OCI-LY1 (cell line): Measurements from ENCODE around the gene AK5.

Source experiments
- H2AFZ ChIP-seq: fragments of 200-600 bp; sonication (generic), shearing (Covaris generic); 2 replicates; pipeline ENCODE4 v1.6.0; 2014; ENCODE audit warnings: antibody characterized with exemption, mild to moderate bottlenecking, low read length
- H3F3A ChIP-seq: fragments of 200-600 bp; sonication (generic), shearing (Covaris generic); 2 replicates; pipeline ENCODE4 v1.6.0; 2014; ENCODE audit warnings: mild to moderate bottlenecking, antibody characterized with exemption, low read length, moderate library complexity; ENCODE audit not compliant: insufficient read depth
- H3K27ac ChIP-seq: fragments of 200-600 bp; sonication (generic); 2 replicates; pipeline ENCODE4 v1.5.1; 2014; ENCODE audit warnings: low read length, mixed run types, mild to moderate bottlenecking, low read depth; ENCODE audit not compliant: poor library complexity, severe bottlenecking
- H3K27me3 ChIP-seq: fragments of 200-600 bp; sonication (generic); 2 replicates; pipeline ENCODE4 v1.6.0; 2014; ENCODE audit warnings: antibody characterized with exemption, mild to moderate bottlenecking, low read length, moderate library complexity; ENCODE audit not compliant: insufficient read depth
- H3K36me3 ChIP-seq: fragments of 200-600 bp; sonication (generic); 2 replicates; pipeline ENCODE4 v1.6.1; 2014; ENCODE audit warnings: mild to moderate bottlenecking, antibody characterized with exemption, low read length, moderate library complexity, mixed read lengths; ENCODE audit not compliant: insufficient read depth
- H3K4me1 ChIP-seq: fragments of 200-600 bp; sonication (generic); 2 replicates; pipeline ENCODE4 v1.5.1; 2014; ENCODE audit warnings: mild to moderate bottlenecking, low read length, moderate library complexity; ENCODE audit not compliant: insufficient read depth, severe bottlenecking
- H3K4me2 ChIP-seq: fragments of 200-600 bp; sonication (generic), shearing (Covaris generic); 2 replicates; pipeline ENCODE4 v1.6.1; 2014; ENCODE audit warnings: low read length
- H3K4me3 ChIP-seq: fragments of 200-600 bp; sonication (generic); 2 replicates; pipeline ENCODE4 v1.5.1; 2014; ENCODE audit warnings: low read length, low read depth, mild to moderate bottlenecking, mixed read lengths; ENCODE audit not compliant: poor library complexity, severe bottlenecking
- H3K79me2 ChIP-seq: fragments of 200-600 bp; shearing (Covaris generic); 2 replicates; pipeline ENCODE4 v1.6.1; 2016; ENCODE audit warnings: mixed run types, low read length, mixed read lengths; ENCODE audit not compliant: insufficient read depth
- H3K9ac ChIP-seq: fragments of 200-600 bp; sonication (generic), shearing (Covaris generic); 2 replicates; pipeline ENCODE4 v1.6.1; 2014; ENCODE audit warnings: mild to moderate bottlenecking, low read length, mixed read lengths
- H3K9me2 ChIP-seq: fragments of 200-600 bp; sonication (generic), shearing (Covaris generic); 2 replicates; pipeline ENCODE4 v1.6.1; 2014; ENCODE audit warnings: low read depth, mild to moderate bottlenecking, low read length, mixed read lengths
- H3K9me3 ChIP-seq: fragments of 200-600 bp; shearing (Covaris generic); 2 replicates; pipeline ENCODE4 v1.6.1; 2014; ENCODE audit warnings: low read length, mixed read lengths
- H4K20me1 ChIP-seq: fragments of 200-600 bp; sonication (generic), shearing (Covaris generic); 2 replicates; pipeline ENCODE4 v1.6.0; 2016; ENCODE audit warnings: mild to moderate bottlenecking, low read length; ENCODE audit not compliant: insufficient read depth
- EZH2 ChIP-seq: fragments of 200-600 bp; sonication (generic), shearing (Covaris generic); IDR thresholded peaks from 2 replicates; pipeline ENCODE4 v1.8.0; 2017; ENCODE audit warnings: borderline replicate concordance, mixed run types, mild to moderate bottlenecking, antibody characterized with exemption, low read length, moderate library complexity, mixed read lengths
- TF ChIP-seq, protein P1 (sequence below): fragments of 200-600 bp; sonication (generic), shearing (Covaris generic); IDR thresholded peaks from 2 replicates; pipeline ENCODE4 v1.5.1; 2017; ENCODE audit warnings: mild to moderate bottlenecking, antibody characterized with exemption, low read length, moderate library complexity, mixed read lengths

AK5 gene

DNA sequence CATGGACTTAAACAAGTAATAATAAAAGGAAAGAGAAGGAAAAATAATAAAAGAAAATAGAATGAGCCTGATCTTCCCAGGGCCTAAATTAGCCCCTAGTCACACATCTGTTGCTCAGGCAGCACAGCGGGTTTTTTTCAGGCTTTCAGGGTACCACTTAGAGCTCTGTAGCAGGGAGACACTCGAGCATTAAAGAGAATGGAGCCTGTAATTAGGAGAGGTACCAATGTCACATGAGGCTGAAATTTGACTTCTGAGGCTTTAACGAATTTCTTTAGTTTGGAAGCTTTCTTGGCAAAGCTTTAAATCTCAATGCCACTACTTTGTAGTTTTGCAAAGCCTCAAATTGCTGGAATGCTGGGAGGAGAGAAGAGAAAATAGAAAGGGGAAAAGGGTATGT is 116.3 kb downstream of the AK5 start:
- H3K79me2 ChIP-seq: no peaks in the 10 kb centered on the region
- TF ChIP-seq, protein P1, sequence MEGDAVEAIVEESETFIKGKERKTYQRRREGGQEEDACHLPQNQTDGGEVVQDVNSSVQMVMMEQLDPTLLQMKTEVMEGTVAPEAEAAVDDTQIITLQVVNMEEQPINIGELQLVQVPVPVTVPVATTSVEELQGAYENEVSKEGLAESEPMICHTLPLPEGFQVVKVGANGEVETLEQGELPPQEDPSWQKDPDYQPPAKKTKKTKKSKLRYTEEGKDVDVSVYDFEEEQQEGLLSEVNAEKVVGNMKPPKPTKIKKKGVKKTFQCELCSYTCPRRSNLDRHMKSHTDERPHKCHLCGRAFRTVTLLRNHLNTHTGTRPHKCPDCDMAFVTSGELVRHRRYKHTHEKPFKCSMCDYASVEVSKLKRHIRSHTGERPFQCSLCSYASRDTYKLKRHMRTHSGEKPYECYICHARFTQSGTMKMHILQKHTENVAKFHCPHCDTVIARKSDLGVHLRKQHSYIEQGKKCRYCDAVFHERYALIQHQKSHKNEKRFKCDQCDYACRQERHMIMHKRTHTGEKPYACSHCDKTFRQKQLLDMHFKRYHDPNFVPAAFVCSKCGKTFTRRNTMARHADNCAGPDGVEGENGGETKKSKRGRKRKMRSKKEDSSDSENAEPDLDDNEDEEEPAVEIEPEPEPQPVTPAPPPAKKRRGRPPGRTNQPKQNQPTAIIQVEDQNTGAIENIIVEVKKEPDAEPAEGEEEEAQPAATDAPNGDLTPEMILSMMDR: no peak
- TF ChIP-seq EZH2: no peak
- no peaks in the 10 kb centered on the region for H3K4me1 ChIP-seq
- H3K27me3 ChIP-seq: no peaks in the 10 kb centered on the region
- H2AFZ ChIP-seq: no peak overlapping the region
- no peak overlapping the region for H3K4me3 ChIP-seq
- H3K36me3 ChIP-seq: no peaks in the 10 kb centered on the region
- no peaks in the 10 kb centered on the region for H3K9me2 ChIP-seq
- H3F3A ChIP-seq: no peaks in the 10 kb centered on the region
- H3K9me3 ChIP-seq: no peaks in the 10 kb centered on the region
- no peak overlapping the region for H3K27ac ChIP-seq
- H3K4me2 ChIP-seq: no peak overlapping the region
- no peak overlapping the region for H3K9ac ChIP-seq
- no peaks in the 10 kb centered on the region for H4K20me1 ChIP-seq

DNA sequence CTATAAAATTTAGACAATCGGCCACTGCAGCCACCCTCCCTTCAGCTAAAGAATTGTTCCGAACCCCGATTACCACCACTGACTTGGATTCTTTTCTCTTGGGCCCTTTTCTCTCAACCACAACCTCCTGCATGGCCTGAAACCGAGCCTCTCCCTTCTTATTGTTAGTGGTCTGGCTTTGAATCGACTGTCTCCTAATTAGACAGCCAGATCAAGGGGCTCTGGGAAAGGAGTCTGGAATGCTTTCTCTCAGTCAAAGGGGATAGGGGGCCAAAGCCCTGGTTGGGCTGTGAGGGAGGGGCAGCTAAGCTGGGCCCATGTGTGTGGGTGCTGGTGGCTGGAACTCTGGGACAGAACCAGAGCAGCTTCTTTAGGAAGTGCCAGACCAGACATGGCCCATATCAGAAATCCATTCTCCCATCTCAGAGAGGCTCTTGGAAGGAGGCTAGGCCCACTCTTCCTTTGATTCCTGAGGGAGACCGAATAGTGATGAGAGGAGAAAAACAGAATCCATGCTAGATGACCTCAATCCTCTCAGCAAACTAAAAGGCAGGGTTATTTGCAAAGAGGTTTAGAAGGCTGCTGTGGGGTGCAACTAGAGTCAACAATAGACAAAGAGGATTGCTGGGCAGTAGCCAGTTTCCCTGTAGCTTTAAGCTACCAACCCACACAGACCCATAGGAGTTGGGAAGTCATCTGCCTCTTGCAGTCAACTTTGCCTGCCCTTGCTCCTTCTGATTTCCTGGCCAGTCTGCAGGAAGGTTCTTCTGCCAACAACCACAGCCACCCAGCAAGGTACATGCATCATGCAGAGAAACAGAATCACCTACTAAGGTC is 117.6 kb downstream of the AK5 start:
- H3K4me3 ChIP-seq: no peak overlapping the region
- no peaks in the 10 kb centered on the region for H3K79me2 ChIP-seq
- H2AFZ ChIP-seq: no peak overlapping the region
- no peaks in the 10 kb centered on the region for H3K9me3 ChIP-seq
- H4K20me1 ChIP-seq: no peaks in the 10 kb centered on the region
- no peak overlapping the region for H3K9ac ChIP-seq
- TF ChIP-seq, protein P1: no peak
- TF ChIP-seq EZH2: no peak
- no peak overlapping the region for H3K27ac ChIP-seq
- no peaks in the 10 kb centered on the region for H3K36me3 ChIP-seq
- no peak overlapping the region for H3K4me2 ChIP-seq
- no peaks in the 10 kb centered on the region for H3F3A ChIP-seq
- H3K4me1 ChIP-seq: no peaks in the 10 kb centered on the region
- H3K27me3 ChIP-seq: no peaks in the 10 kb centered on the region
- H3K9me2 ChIP-seq: no peaks in the 10 kb centered on the region

DNA sequence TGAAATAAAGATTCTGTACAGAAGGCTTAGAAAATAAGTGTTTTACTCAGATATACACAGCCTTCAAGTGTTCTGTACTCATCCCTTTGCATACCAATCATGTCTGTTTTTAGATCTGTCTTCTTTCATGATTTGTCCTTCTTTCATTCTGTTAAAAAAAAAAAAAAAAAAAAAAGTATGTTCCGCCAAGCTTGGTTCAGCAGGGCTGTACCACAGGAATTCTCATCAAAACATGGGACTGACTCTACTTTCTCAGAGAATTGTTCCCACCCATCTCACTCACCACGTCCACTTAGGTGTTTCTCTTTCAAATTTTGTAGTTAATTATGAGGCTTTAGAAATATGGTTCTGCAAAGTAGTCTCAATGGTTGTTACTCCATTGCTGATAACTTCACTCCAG is 119.0 kb downstream of the AK5 start:
- no peaks in the 10 kb centered on the region for H3K36me3 ChIP-seq
- H3K9me3 ChIP-seq: no peaks in the 10 kb centered on the region
- H3K9ac ChIP-seq: no peak overlapping the region
- H3K27me3 ChIP-seq: no peaks in the 10 kb centered on the region
- H3F3A ChIP-seq: no peaks in the 10 kb centered on the region
- H3K4me3 ChIP-seq: no peak overlapping the region
- H3K4me1 ChIP-seq: no peaks in the 10 kb centered on the region
- H3K9me2 ChIP-seq: no peaks in the 10 kb centered on the region
- no peak overlapping the region for H2AFZ ChIP-seq
- no peak overlapping the region for H3K4me2 ChIP-seq
- no peaks in the 10 kb centered on the region for H4K20me1 ChIP-seq
- H3K27ac ChIP-seq: no peak overlapping the region
- TF ChIP-seq, protein P1: no peak
- no peak for TF ChIP-seq EZH2
- no peaks in the 10 kb centered on the region for H3K79me2 ChIP-seq
